HepG2 (cell line): ENCODE measurements around the gene SSNA1. TPM values are rescaled to one million over a fixed set of nuclear protein-coding genes. Genes with fewer than 3 reads are reported as not detected.
A peak's percentile ranks its signal among the peaks of the same experiment; 100 is the strongest.

Source experiments
- CEBPG ChIP-seq: IDR thresholded peaks from 2 replicates; pipeline ENCODE4 v1.6.1; 2016
- CREBL2 ChIP-seq: sonication (generic); formaldehyde crosslinking; IDR thresholded peaks from 2 replicates; pipeline ENCODE4 v1.8.1; 2023; ENCODE audit warnings: missing genetic modification reagents, mild to moderate bottlenecking, borderline replicate concordance
- ELF1 ChIP-seq: sonication (generic); formaldehyde crosslinking; IDR thresholded peaks from 2 replicates; pipeline ENCODE4 v1.4.0; 2020; ENCODE audit warnings: missing genetic modification reagents
- GABPB1 ChIP-seq: IDR thresholded peaks from 2 replicates; pipeline ENCODE4 v1.6.1; 2016; ENCODE audit warnings: mild to moderate bottlenecking, missing genetic modification reagents, moderate library complexity, missing compliant biosample characterization
- HMGA1 ChIP-seq: sonication (generic); formaldehyde crosslinking; conservative IDR thresholded peaks from 2 replicates; pipeline ENCODE4 v1.4.0; 2020; ENCODE audit warnings: missing genetic modification reagents
- KDM4B ChIP-seq: sonication (generic); formaldehyde crosslinking; IDR thresholded peaks from 2 replicates; pipeline ENCODE4 v1.4.0; 2020; ENCODE audit warnings: missing genetic modification reagents
- MIER2 ChIP-seq: IDR thresholded peaks from 2 replicates; pipeline ENCODE4 v1.6.1; 2016; ENCODE audit warnings: missing biosample characterization, missing genetic modification reagents
- NCOA5 ChIP-seq: sonication (generic); formaldehyde crosslinking; IDR thresholded peaks from 2 replicates; pipeline ENCODE4 v1.4.0; 2020; ENCODE audit warnings: missing genetic modification reagents
- USF2 ChIP-seq, 2 experiments: sonication (generic) in 1 of 2; formaldehyde crosslinking in 1 of 2; IDR thresholded peaks; 2 replicates each; pipeline versions ENCODE4 v1.5.1 to v1.6.1; 2011 to 2020; ENCODE audit warnings: borderline replicate concordance in 1 of 2, low read depth in 1 of 2, low read length in 1 of 2, mild to moderate bottlenecking in 1 of 2, missing genetic modification reagents in 1 of 2, moderate library complexity in 1 of 2
- ZFP62 ChIP-seq: sonication (generic); formaldehyde crosslinking; IDR thresholded peaks from 2 replicates; pipeline ENCODE4 v1.4.0; 2020; ENCODE audit warnings: missing genetic modification reagents
- ZNF136 ChIP-seq: sonication (generic); formaldehyde crosslinking; IDR thresholded peaks from 2 replicates; pipeline ENCODE4 v1.8.1; 2022; ENCODE audit warnings: low read depth, mild to moderate bottlenecking, moderate library complexity, missing genetic modification reagents
- ZNF275 ChIP-seq: sonication (generic); formaldehyde crosslinking; IDR thresholded peaks from 2 replicates; pipeline ENCODE4 v1.8.0; 2022; ENCODE audit warnings: missing genetic modification reagents, mild to moderate bottlenecking, inconsistent platforms, borderline replicate concordance
- ZNF329 ChIP-seq: sonication (generic); formaldehyde crosslinking; IDR thresholded peaks from 2 replicates; pipeline ENCODE4 v1.9.0; 2021; ENCODE audit warnings: low read depth, mild to moderate bottlenecking, missing genetic modification reagents
- ZNF407 ChIP-seq: sonication (generic); formaldehyde crosslinking; IDR thresholded peaks from one replicate; pipeline ENCODE4 v1.5.1; 2020; ENCODE audit warnings: mild to moderate bottlenecking, missing genetic modification reagents; ENCODE audit errors: not compliant biosample characterization
- ZNF564 ChIP-seq: sonication (generic); formaldehyde crosslinking; IDR thresholded peaks from 2 replicates; pipeline ENCODE4 v1.8.1; 2023; ENCODE audit warnings: mild to moderate bottlenecking, missing genetic modification reagents
- ZNF577 ChIP-seq: sonication (generic); formaldehyde crosslinking; IDR thresholded peaks from 2 replicates; pipeline ENCODE4 v1.4.0; 2020; ENCODE audit warnings: mild to moderate bottlenecking, low read depth, missing genetic modification reagents, borderline replicate concordance
- ZNF766 ChIP-seq: sonication (generic); formaldehyde crosslinking; IDR thresholded peaks from 2 replicates; pipeline ENCODE4 v1.5.0; 2020; ENCODE audit warnings: missing genetic modification reagents, borderline replicate concordance
- ZNF775 ChIP-seq: sonication (generic); formaldehyde crosslinking; IDR thresholded peaks from 2 replicates; pipeline ENCODE4 v1.4.0; 2020; ENCODE audit warnings: missing genetic modification reagents, mild to moderate bottlenecking, moderate library complexity, borderline replicate concordance
- polyA plus RNA-seq, 8 experiments: library from polyadenylated mRNA; depleted of rRNA in 3 of 8; stranded (reverse) in 7 of 8; unstranded in 1 of 8; fragments of >200 nt; fragmentation: Illumina TruSeq in 4 of 8; extraction: Trizol in 4 of 8; gene quantifications; 2 replicates each; pipeline versions ENCODE4 v1.2.1 to v1.2.3, GENCODE V29; 2011 to 2016; ENCODE audit warnings: low read depth in 4 of 8, missing spikeins in 1 of 8, mixed read lengths in 1 of 8; ENCODE audit not compliant: insufficient read depth in 1 of 8
- total RNA-seq, 5 experiments: library from RNA; depleted of rRNA; stranded (reverse); fragments of >200 nt; fragmentation: Illumina TruSeq; extraction: Trizol; gene quantifications; 2 replicates each; pipeline ENCODE4 v1.2.3, GENCODE V29; 2016; ENCODE audit warnings: low read depth in 1 of 5

SSNA1 gene
- total and polyA plus RNA-seq, 2 of the 13 experiments (the other 11 are each of a cell fraction or from before 2014, with no cell fraction given) = 35.9 to 49.4 TPM

- TF ChIP-seq ZNF407 (CRISPR knock-in tag) (no peak), ZNF775 (CRISPR knock-in tag) (no peak), ZNF766 (CRISPR knock-in tag) (no peak), KDM4B (no peak), ZNF329 (peak; percentile 31; the same call in 1 of the 2 replicates), GABPB1 (CRISPR knock-in tag) (peak; percentile 58; the same call in 1 of the 2 replicates), CREBL2 (CRISPR knock-in tag) (no peak), ZNF136 (CRISPR knock-in tag) (no peak), CEBPG (no peak), NCOA5 (CRISPR knock-in tag) (no peak), HMGA1 (no peak), ZNF564 (CRISPR knock-in tag) (no peak), ZNF577 (CRISPR knock-in tag) (no peak), MIER2 (CRISPR knock-in tag) (no peak), ELF1 (CRISPR knock-in tag) (no peak), ZFP62 (no peak), ZNF275 (CRISPR knock-in tag) (no peak), USF2 (IDR thresholded peaks at IDR 0.05; ENCODE audit: low read depth, low read length) (no peak), USF2 (CRISPR knock-in tag; IDR thresholded peaks at IDR 0.05; ENCODE audit: borderline replicate concordance) (no peak)
Measured at GRCh38 chr9:137221506-137222111, 33.1 kb downstream of the SSNA1 start (continued).
